Loucy (cell line): ENCODE measurements around the gene CUX1.

Source experiments
- CTCF ChIP-seq: fragments of 200-600 bp; sonication (generic); conservative IDR thresholded peaks from 2 replicates; pipeline ENCODE4 v1.5.1; 2014; ENCODE audit warnings: mild to moderate bottlenecking, antibody characterized with exemption, low read length
- EZH2phosphoT487 ChIP-seq: fragments of 200-600 bp; IDR thresholded peaks from 2 replicates; pipeline ENCODE4 v1.6.1; 2018; ENCODE audit warnings: antibody characterized with exemption, mild to moderate bottlenecking, moderate library complexity, borderline replicate concordance

DNA sequence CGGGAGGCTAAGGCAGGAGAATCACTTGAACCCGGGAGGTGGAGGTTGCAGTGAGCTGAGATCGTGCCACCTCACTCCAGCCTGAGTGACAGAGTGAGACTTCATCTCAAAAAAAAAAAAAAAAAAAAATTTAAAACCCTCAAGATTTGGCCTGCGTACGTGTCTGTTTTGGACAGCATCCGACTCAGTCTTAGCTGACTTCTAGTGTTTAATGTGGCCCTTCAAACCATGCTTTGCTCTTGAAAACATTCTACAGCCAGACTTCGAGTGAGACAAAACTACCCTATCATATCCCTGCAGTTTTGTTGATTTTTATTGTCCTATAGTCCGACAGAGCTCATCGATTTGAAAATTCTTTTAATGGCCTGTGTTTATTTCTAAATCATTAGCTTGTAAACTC is 242.1 kb downstream of the CUX1 start:
- TF ChIP-seq CTCF = no peak
- no peak for TF ChIP-seq EZH2phosphoT487
